Left ventricle myocardium superior (tissue), 1 donor: ENCODE data around the gene MAPK14. TPM values are rescaled to one million over a fixed set of nuclear protein-coding genes. Genes with fewer than 3 reads are reported as not detected.

ENCODE experiments used
- ATAC-seq: fragments of 200-7000 bp; cut with Tn5 transposase; one replicate; pipeline ENCODE4 v1.9.1; 2020; ENCODE audit warnings: mild to moderate bottlenecking, moderate library complexity
- DNase-seq: peaks from one replicate; pipeline ENCODE4 v3.0.0-alpha.2; 2020
- intact Hi-C: fragments of 100-400 bp; cut with micrococcal nuclease; formaldehyde crosslinking; loops from one replicate; pipeline ENCODE4 v1.11.0; 2022
- total RNA-seq: library from RNA; stranded (reverse); fragmentation: NEBNext Ultra II Directional; extraction: Animal tissue kit (Norgen Biotek cat#: 25700); gene quantifications from one replicate; pipeline ENCODE4 v1.2.1, GENCODE V29; 2021
- donor health status: DM: no; HTN: yes; CAD: no; lungs with severe emphysema.

Gene MAPK14
- total RNA-seq, 1 donor from 2014 or later = 27.3 TPM

DNA sequence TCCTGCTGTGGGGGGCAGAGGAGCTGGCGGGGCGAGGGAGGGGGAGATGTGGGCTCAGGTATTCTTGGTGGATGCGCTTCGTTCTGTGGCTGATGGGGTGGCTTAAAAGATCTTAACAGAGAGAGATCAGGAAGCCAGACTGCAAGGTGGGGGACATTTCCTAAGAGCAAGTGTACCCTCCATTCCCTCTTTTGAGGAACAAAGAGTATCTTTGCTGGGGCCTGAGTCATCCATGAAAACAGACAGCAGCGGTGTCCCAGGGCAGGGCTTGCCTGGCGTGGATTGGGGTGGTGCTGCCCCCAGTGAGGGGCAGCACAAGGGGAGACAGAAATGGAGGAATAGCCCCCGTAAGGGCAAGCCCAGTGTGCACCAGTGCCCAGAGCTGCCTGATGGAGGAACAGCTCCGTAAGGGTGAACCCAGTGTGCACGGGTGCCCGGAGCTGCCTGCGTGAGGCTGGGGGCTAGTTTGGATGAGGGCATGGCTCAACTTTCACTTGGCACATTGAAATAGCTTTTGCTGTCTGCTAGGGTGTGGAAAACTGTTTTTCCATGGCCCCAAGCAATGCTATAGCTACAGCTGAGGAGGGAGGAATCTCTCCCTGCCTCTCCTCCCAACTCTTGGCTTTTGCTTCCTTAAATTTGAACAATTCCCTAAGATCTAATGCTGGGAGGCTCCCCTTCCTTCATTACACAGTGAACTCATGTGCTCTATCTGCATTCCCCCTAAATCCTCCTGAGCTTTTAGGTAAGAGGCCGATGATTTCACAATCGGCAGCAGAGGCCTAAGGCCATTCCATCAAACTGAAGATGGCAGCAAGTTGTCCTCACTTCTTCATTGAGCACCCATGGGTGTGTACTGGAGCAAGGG is 115.6 kb downstream of the MAPK14 start:
- intact Hi-C loops = no loop called here
- ATAC-seq (no peak), DNase-seq (no peak)

DNA sequence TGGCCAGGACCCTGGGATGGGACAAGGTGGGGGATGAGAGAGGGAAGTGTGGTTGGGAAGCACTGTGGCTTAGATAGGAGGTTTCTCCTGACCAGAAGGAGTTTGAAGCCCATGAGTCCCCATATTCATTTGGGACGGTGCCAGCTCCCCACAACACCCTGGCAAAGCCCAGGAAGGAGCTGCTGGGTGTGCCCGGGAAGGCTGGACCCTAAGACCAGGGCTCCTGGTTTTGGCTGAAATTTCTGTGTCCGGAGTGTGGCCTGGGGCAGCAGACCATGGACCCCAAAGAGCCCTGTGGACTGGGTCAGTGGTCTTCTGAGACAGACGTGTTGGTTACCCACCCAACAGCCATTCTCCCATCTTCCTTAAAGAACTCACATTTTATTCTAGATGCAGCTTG is 117.9 kb downstream of the MAPK14 start:
- DNase-seq (no peak), ATAC-seq (no peak)
- intact Hi-C loops = no loop called here

DNA sequence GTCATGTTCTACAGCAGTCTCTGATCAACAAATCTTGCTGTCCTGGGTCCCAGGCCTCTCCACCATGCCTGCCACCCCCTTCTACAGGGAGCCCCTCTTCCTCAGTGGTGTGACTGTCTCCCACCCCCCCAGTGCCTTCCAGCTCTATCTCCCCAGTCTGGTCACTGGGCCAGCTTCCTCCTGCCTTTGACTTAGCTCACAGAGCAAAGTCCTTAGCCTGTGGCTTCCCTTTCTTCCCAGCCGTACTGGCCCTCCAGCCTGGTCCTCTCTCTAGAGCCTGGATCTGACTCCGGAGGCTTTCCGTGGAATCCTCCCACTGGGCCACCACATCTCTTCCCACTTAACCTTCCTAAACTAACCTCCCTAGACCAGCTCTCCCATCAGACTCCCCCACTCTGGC is 119.7 kb downstream of the MAPK14 start:
- ATAC-seq (no peak), DNase-seq (no peak)
- intact Hi-C loops = no loop called here

DNA sequence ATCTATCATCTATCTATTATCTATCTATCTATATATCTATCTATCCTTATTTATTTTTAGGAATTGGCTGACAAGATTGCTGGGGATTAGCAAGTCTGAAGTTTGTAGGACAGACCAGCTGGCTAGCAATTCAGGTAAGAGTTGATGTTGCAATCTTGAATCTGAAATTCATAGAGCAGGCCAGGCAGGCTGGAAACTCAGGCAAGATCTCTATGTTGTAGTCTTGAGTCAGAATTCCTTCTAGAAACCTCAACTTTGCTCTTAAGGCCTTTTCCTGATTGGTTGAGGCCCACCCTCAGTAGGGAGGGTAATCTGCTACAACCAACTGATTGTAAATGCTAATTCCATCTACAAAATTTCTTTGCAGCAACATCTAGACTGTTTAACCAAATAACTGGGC is 121.9 kb downstream of the MAPK14 start:
- intact Hi-C loops = no loop called here
- ATAC-seq (no peak), DNase-seq (no peak)

DNA sequence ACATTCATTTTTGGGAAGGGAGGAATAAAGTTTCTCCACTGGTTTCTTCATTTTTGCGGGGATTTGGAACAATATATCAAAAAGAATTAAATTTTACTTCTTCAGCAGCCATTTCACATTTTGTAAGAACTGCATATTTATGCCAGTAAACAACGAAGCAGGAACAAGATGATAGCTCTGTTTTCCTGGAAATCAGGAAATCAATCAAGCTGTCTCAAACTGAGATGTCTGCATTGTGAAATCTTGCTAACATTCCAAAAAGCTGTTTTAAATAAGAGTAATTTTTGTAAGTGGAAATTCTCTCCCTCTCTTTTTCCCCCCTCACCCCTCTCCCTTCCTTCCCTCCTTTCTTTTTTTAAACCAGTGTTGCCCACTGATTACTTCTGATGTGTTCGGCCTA is 122.7 kb downstream of the MAPK14 start:
- no peak for DNase-seq
- no peak for ATAC-seq
- intact Hi-C loops = no loop called here

DNA sequence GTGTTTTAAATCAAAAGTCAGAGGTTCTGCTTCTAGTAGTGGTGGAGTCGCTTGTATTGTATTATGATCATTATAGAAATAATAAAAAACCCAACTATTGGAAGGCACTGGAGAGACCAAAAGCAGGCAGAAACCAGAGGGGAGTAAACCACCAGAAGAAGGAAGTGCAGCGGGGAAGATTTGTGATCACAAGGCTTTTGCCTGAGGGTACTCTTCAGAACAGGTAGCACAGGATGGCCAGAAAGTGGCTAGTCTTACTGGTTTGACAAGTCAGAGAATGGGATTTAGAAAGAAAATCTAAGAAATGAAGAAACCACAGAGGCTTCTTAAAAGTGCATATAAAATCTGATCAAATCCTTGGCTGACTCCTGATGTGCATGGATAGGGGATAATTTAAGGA is 126.7 kb downstream of the MAPK14 start:
- DNase-seq = no peak
- ATAC-seq = no peak
- intact Hi-C loops = no loop called here

DNA sequence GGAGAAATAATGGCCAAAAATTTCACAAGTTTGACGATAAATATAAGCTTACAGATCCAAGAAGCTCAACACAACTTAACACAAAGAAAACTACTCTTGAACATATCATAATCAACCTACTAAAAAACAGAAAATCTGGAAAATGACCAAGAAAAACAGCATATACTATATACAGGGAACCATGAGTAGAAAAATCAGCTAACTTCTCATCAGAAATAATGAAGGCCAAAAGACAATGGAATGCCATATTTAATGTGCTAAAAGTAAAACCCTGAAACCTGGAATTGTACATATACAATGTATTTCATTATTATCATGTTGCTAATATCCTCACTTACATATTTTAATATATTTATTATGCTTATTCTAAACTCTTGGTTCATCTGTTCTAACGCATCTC is 128.1 kb downstream of the MAPK14 start:
- DNase-seq (no peak), ATAC-seq (no peak)
- intact Hi-C loops = no loop called here

DNA sequence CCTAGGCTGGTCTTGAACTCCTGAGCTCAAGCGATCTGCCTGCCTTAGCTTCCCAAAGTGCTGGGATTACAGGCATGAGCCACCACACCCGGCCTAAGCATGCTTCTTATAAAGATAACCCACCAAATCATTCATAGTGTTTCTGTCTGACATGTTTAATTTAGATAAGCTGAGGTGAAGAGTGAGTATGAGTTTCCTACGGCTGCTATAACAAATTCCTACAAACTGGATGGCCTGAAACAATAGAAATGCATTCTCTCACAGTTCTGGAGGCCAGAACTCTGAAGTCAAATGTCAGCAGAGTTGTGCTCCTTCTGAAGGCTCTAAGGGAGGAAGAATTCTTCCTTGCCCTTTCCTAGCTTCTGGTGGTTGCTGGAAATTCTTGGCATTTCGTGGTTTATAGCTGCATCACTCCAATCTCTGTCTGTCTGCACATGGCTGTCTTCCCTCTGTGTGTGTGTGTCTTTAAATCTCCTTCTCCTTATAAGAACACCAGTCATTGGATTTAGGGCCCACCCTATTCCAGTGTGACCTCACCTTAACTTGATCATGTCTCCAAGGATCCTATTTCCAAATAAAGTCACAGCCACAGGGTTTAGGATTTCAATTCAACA is 132.6 kb downstream of the MAPK14 start:
- intact Hi-C loops = no loop called here
- DNase-seq = no peak
- ATAC-seq = no peak

Other genes with a start within 250 kb of the MAPK14 start
- not detected for gene CLPSL1, start 246.8 kb upstream of the MAPK14 start, total RNA-seq
- not detected for gene CLPS, start 230.5 kb upstream of the MAPK14 start, total RNA-seq
- gene LHFPL5, start 222.5 kb upstream of the MAPK14 start, total RNA-seq = not detected
- gene SRPK1, start 106.7 kb upstream of the MAPK14 start, total RNA-seq = 19.6 TPM
- not detected for gene SLC26A8, start 3.2 kb upstream of the MAPK14 start, total RNA-seq
- gene MAPK13, start 102.7 kb downstream of the MAPK14 start, total RNA-seq = 0.87 TPM
- gene BRPF3, start 168.9 kb downstream of the MAPK14 start, total RNA-seq = 23.5 TPM
- not detected for gene PNPLA1, start 242.3 kb downstream of the MAPK14 start, total RNA-seq